ENCODE data around the gene NELFE.
"Not testable (repeated sequence)": the region's sequence is repeated elsewhere in the genome, so short reads cannot be mapped to it uniquely, and the experiment has no call there.

NELFE gene, protein sequence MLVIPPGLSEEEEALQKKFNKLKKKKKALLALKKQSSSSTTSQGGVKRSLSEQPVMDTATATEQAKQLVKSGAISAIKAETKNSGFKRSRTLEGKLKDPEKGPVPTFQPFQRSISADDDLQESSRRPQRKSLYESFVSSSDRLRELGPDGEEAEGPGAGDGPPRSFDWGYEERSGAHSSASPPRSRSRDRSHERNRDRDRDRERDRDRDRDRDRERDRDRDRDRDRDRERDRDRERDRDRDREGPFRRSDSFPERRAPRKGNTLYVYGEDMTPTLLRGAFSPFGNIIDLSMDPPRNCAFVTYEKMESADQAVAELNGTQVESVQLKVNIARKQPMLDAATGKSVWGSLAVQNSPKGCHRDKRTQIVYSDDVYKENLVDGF

DNA sequence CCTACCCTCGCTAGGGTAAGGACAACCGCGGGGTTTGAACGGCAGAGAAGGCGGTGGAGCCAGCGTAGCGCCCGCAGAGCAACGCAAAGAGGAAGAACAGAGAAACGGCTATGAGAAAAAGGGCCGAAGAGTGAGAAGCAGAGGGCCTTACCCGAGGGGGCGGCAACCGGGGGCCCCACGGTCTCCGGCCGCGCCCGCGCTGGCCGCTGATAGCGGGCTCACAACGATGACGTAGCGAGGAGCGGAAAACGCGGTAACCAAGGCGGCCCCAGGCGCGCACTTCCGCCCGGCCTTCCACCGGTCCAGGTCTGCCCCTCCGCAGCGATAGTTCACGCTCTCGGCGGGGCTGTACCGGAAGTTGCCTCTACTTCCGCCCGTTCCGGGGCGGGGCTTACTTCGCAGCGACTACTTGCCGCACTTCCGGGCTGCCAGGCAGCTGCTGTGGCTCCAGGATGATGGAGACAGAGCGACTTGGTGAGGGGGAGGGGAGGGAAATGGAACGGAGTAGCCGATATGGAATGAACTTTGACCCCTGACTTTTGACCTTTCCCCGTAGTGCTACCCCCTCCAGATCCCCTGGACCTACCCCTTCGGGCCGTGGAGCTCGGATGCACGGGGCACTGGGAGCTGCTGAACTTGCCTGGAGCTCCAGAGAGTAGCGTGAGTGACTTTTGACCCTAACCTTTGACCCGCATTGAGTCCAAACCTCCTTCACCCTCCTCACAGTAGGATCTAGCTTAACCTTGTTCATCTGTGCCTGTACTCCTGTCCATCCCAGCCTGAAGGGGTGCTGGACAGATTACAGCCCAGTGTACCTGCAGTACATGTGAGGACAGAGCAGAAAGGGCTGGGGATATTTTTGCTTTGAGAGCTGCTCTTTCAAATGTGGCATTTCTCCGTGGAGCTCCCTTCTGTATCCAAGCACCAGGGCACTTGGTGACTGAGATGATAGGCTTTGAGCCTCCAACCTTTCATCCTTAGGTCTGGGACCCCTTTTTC lies at the start of gene NELFE, which contains the start of gene SKIC2:
NELFE (minus strand) TSS at position 231 of the 999 bp plus-strand sequence. CDS start 525 bp downstream, outside the sequence.
SKIC2 (plus strand) TSS at position 435 of the 999 bp plus-strand sequence; CDS start at position 453, 18 bp downstream.
- peak; percentile 98 for DNase-seq (ENCODE audit: low spot score)

DNA sequence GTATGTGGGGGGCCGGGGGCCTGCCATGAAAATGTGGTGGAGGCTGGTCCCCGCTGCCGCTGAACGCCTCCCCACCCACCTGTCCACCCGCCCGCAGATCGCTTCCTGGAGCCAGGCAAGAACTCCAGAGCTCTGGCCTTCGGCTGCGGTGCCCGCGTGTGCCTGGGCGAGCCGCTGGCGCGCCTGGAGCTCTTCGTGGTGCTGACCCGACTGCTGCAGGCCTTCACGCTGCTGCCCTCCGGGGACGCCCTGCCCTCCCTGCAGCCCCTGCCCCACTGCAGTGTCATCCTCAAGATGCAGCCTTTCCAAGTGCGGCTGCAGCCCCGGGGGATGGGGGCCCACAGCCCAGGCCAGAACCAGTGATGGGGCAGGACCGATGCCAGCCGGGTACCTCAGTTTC lies 49.3 kb upstream of the NELFE start:
- DNase-seq (ENCODE audit: low spot score), result not testable (repeated sequence)

DNA sequence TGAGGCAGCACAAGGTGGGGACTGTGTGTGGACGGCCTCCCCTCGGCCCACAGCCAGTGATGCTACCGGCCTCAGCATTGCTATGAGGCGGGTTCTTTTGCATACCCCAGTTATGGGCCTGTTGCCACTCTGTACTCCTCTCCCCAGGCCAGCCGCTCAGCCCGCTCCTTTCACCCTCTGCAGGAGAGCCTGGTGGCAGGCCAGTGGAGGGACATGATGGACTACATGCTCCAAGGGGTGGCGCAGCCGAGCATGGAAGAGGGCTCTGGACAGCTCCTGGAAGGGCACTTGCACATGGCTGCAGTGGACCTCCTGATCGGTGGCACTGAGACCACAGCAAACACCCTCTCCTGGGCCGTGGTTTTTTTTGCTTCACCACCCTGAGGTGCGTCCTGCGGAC lies 48.3 kb upstream of the NELFE start:
- DNase-seq (ENCODE audit: low spot score), result not testable (repeated sequence)

DNA sequence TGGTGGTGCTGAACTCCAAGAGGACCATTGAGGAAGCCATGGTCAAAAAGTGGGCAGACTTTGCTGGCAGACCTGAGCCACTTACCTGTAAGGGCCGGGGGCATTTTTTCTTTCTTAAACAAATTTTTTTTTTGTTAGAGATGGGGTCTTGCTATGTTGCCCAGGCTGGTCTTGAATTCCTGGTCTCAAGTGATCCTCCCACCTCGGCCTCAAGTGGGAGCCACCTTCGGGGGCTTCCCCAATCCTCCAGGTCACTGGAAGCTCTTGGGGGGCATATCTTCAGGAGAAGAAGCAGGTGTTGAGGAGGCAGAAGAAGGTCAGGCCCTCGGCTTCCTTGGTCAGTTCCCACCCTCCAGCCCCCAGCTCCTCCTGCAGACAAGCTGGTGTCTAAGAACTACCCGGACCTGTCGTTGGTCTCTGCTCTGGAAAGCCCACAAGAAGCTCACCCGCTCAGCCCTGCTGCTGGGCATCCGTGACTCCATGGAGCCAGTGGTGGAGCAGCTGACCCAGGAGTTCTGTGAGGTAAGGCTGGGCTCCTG lies 47.3 kb upstream of the NELFE start:
- DNase-seq (ENCODE audit: low spot score), result not testable (repeated sequence)

DNA sequence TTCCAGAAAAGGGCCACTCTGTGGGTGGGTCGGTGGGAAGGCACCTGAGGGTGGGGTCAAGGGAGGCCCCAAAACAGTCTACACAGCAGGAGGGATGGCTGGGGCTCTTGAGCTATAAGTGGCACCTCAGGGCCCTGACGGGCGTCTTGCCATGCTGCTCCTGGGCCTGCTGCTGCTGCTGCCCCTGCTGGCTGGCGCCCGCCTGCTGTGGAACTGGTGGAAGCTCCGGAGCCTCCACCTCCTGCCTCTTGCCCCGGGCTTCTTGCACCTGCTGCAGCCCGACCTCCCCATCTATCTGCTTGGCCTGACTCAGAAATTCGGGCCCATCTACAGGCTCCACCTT lies 46.7 kb upstream of the NELFE start:
- not testable (repeated sequence) for DNase-seq (ENCODE audit: low spot score)

DNA sequence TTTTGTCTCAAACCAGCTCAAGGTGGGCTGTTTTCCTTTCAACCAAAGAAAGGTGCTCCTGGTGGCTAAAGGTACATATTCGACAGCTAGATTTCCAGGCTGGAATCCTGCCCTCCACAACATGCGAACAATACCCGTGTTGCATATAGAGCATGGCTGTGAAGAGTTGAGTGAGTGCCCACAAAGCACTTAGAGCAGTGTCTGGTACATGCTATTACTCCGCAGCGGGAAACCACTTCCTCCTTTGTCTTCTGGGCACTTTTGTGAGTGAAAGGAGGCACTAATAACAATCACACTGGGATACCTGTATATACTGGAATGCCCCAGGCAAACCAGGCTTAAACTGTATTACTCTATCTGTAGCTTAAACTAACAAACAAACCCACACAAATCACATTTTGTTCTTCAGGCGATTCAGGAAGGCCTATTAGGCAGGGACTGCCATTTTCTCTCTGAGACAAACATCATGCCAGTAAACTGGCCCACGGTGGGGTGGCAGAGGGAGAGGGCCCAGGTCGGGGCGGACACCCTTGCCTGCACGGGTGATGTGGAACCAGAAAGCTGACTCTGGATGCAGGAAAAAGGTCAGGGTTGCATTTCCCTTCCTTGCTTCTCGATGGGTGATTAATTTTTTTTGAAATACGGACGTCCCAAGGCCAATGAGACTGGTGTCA lies 46.2 kb upstream of the NELFE start:
- DNase-seq (ENCODE audit: low spot score), result not testable (repeated sequence)

DNA sequence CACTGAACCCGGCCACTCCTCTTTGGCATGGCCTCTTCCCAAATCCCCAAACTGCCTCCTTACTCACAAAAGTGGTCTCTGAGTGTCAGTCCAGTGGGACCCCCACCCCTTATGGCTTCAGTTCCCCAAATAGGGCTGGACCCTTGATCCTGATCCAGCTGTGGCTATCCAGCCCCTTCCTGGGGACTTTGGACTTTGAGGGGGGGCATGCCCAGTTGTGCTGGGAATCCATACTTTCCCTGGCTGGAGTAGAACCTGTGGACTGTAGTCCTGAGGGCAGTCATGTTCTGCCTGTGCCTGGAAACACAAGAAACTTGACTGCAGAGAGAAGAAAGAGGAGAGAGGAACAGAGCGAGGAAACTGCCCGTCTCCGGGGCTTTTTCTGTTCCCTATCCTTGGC lies 45.6 kb upstream of the NELFE start:
- not testable (repeated sequence) for DNase-seq (ENCODE audit: low spot score)

DNA sequence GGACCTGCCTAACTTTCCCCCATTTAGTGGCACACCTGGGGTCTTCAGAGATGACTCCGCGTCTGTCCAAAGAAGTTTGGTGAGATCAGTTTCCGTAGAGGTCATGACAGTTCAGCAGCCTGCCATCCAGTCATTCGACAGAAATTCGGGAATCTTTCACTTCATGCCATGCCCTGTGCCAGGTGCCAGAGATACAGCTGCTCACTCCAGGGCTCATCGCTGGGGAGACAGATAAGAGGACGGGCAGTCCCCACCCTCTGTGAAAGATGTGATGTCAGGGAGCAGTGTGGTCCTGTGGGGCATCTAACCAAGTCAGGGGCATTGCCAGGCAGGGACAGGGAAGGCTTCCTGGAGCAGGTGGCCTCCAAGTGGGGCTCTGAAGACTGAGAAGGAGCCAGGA lies 44.5 kb upstream of the NELFE start:
- not testable (repeated sequence) for DNase-seq (ENCODE audit: low spot score)

DNA sequence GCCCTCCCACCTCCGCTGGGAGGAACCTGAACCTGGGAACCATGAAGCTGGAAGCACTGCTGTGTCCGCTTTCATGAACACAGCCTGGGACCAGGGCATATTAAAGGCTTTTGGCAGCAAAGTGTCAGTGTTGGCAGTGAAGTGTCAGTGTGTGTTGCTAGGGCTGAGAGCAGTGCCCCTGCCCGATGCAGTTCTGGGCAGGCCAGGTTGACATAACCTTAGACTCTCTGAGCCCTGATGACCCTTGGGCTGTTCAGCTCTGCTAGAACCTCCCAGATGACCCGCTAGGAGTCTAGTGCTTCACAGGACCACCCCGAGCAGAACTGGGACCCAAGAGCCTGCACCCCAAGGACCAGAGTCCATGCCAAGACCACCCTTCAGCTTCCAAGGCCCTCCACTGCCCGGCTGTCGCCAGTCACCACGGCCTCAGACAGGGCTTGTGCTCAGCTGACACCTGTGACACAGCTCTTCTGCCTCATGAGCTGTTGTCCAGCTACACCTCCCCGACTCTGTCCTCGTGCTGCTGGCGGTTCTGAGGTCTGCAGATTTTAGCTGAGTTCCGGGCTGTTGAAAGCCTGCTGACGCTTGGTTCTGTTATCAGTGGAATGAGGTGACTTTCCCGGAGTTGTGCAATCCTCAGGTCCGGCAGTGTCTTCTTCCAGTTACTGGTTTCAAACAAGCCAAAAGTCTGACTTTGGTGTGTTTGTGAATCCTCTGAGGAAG lies 43.9 kb upstream of the NELFE start:
- DNase-seq (ENCODE audit: low spot score), result not testable (repeated sequence)

DNA sequence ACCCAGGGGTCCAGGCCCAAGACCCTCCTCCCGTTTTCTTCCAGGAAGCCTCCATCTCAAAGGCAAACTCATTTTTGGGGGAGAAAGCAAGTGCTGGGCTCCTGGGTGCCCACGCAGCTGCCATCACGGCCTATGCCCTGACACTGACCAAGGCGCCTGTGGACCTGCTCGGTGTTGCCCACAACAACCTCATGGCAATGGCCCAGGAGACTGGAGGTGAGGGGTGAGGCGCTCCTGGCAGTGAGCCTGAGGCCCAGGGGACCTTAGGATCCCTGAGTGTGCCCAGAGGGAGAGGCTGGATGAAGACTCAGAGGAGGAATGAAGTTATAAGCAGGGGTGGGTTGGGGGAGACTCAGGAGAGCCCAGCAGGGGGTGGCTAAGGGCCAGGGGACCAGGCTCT lies 37.6 kb upstream of the NELFE start:
- not testable (repeated sequence) for DNase-seq (ENCODE audit: low spot score)

DNA sequence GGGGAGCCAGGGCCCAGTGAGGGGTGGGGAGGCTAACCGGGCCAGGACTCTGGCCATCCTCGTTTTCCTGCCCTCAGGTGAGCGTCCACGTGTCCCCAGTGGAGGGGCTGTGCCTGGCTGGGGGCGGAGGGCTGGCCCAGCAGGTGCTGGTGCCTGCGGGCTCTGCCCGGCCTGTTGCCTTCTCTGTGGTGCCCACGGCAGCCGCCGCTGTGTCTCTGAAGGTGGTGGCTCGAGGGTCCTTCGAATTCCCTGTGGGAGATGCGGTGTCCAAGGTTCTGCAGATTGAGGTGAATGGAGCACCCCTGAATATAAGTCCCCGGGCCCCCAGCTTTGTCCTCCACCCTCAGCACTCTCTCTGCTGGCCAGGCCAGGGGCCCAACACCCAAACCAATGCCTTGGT lies 35.6 kb upstream of the NELFE start:
- not testable (repeated sequence) for DNase-seq (ENCODE audit: low spot score)

DNA sequence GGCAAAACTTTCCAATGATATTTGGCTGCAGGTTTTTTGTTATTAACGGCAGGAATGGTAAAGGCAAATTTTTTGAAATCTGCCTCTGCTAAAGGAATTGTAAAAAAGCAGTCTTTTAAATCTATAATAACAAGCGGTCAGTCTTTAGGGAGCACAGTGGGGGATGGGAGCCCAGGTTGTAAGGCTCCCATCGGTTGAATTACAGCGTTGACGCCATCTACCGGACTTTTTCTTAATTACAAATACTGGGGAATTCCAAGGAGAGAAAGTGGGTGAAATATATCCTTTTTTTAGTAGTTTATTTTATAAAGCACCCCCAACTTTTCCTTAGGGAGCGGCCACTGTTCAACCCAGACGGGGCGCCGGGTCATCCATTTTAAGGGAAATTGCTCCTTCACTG lies 30.6 kb upstream of the NELFE start:
- DNase-seq (ENCODE audit: low spot score), result not testable (repeated sequence)

DNA sequence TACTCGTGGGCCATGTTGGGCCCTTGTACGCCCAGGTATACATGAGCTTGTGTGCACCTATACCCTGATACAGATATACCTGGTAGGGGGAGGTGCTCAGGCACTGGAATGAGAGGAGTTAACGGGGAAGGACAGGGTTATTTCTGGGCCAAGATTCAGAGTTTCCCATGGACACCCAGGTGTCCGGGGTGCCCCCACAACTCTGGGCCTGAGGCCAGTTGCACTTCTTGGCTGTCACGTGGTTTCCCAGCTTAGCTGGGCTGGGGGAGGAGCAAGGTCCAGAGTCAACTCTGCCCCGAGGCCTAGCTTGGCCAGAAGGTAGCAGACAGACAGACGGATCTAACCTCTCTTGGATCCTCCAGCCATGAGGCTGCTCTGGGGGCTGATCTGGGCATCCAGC lies 23.0 kb upstream of the NELFE start, which contains the start of gene C4A:
C4A (plus strand) TSS at position 314 of the 400 bp plus-strand sequence; CDS start at position 365, 51 bp downstream.
- not testable (repeated sequence) for DNase-seq (ENCODE audit: low spot score)

DNA sequence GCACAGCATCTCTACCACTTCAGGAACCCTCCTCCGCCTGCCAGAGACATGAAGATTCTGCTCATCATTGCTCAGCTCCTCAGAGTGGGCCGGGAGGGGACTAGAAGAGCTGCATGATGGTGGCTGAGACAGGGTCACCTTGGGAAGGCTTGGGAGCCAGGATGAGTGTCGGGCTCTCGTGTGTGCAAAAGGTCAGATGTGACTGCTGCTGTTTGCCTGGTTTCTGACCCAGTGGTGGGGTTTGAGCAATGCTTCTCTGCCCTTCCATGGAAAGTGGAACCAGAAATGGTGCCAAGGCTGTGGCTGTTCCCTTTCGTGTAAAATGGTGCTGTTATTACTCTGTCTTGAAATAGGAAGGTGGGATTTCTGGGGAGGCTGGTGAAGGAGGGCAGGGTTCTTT lies 22.2 kb upstream of the NELFE start:
- DNase-seq (ENCODE audit: low spot score), result not testable (repeated sequence)

DNA sequence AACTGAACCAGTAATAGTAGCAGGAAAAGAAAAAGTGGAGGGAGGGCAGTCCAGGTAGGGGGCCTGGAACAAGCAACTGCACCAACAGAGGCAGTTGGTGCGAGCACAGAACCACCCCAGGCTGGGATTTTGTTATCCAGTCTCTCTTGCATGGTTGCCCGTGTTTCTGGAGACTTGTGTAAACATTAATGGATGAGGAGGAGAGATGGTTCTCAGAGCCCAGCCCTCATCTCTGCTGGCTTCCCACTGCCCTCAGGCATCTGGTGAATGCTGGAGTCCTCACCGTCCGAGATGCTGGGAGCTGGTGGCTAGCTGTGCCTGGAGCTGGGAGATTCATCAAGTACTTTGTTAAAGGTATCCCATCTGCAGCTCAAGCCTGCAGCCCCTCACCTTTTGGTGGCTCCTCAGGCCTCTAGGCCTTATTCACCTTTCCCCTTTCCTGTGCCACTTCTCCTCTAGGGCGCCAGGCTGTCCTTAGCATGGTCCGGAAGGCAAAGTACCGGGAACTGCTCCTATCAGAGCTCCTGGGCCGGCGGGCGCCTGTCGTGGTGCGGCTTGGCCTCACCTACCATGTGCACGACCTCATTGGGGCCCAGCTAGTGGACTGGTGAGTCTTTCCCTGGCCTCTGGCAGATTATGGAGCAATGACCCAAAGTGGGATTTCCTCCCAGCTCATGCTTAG lies 21.6 kb upstream of the NELFE start:
- not testable (repeated sequence) for DNase-seq (ENCODE audit: low spot score)

DNA sequence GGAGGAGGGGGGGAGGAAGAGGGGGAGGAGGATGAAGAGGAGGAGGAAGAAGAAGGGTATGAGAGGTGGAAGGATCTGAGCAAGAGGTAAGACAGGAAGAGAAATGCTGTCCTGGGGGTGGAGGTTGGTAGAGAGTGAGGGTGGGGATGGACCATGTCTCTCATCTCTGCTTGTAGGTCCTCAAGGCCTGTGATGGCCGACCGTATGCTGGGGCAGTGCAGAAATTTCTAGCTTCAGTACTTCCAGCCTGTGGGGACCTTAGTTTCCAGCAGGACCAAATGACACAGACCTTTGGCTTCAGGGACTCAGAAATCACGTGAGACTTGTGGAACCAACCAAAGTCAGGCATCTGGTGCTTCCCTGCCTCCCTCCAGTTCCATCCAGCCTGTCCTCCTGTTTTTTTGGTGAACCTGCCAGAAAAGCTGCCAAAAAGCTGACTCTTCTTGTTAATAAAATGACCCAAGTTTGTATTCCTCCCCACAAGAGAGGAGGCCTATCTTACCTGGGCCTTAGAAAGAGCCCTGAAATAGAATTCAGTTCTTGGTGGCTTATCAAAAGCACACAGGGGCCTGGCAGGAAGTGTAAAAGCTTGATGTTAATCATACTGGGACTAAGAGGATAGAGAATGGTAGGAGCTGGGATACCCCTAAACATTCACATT lies 20.6 kb upstream of the NELFE start:
- DNase-seq (ENCODE audit: low spot score), result no peak

DNA sequence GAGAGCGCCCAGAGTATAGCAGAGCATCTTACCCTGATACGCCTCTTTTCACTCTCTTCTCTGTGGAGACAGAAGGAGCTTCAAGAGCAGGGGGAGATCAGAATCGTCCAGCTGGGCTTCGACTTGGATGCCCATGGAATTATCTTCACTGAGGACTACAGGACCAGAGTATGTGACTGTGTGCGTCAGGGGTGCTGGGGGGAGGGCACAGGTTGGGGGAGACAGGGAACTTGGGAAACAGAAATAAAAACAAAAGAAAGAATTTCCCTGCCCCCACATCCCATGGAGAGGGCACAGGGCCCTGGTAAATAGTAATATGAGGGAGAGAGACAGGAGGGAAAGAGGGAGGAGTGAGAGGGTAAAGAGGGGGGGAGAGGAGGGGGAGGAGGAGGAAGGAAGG lies 20.1 kb upstream of the NELFE start:
- DNase-seq (ENCODE audit: low spot score), result no peak

DNA sequence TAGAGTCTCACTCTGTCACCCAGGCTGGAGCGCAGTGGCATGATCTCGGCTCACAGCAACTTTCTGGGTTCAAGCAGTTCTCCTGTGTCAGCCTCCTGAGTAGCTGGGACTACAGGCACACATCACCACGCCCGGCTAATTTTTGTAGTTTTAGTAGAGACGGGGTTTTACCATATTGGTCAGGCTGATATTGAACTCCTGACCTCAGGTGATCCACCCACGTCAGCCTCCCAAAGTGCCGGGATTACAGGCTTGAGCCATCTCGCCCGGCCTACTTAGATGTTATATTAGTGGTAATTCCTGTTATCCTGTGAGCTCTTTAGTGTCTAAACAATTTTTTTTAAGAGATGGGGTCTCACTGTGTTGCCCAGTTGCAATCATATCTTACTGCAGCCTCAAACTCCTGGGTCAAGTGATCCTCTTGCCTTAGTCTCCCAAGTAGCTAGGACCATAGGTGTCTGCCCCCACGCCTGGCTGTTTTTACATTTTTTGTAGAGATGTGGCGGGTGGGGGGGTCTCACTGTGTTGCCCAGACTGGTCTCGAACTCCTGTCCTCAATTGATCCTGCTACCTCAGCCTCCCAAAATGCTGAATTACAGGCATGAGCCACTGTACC lies 19.2 kb upstream of the NELFE start:
- DNase-seq (ENCODE audit: low spot score), result no peak

DNA sequence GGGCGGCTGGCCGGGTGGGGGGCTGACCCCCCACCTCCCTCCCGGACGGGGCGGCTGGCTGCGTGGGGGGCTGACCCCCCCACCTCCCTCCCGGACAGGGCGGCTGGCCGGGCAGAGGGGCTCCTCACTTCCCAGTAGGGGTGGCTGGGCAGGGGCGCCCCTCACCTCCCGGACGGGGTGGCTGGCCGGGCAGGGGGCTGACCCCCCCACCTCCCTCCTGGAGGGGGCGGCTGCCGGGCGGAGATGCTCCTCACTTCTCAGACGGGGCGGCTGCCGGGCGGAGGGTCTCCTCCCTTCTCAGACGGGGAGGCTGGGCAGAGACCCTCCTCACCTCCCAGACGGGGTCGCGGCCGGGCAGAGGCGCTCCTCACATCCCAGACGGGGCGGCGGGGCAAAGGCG lies 17.3 kb upstream of the NELFE start:
- not testable (repeated sequence) for DNase-seq (ENCODE audit: low spot score)

All from cerebellar cortex (tissue), 1 donor.